OCI-LY7 (cell line): Measurements from ENCODE around the gene LMX1B. TPM values are rescaled to one million over a fixed set of nuclear protein-coding genes. Genes with fewer than 3 reads are reported as not detected.
A peak's percentile ranks its signal among the peaks of the same experiment; 100 is the strongest.

Experiments
- BruUV-seq: library from RNA; stranded (reverse); fragments of 400-500 nt; replicated peaks from 2 replicates; lab custom pipeline; 2021; lab: Mats Ljungman, UMichigan
- CTCF ChIA-PET: fragments of 300-600 bp; sonication (Branson Sonifier 250); formaldehyde crosslinking; loops from one replicate; lab custom pipeline; 2022; ENCODE audit warnings: antibody characterized with exemption; ENCODE audit not compliant: unreplicated experiment; lab: Charles Lee
- POLR2A ChIA-PET: fragments of 300-600 bp; sonication (Branson Sonifier 250); formaldehyde crosslinking; loops from one replicate; lab custom pipeline; 2022; ENCODE audit warnings: antibody characterized with exemption; lab: Charles Lee
- DNase-seq: peaks from one replicate; pipeline ENCODE4 v3.0.0-alpha.2; 2015; ENCODE audit warnings: low spot score
- H2AFZ ChIP-seq: fragments of 200-600 bp; sonication (generic), shearing (Covaris generic); 2 replicates; pipeline ENCODE4 v1.6.1; 2014; ENCODE audit warnings: mild to moderate bottlenecking, antibody characterized with exemption, low read length, moderate library complexity
- H3K27ac ChIP-seq: fragments of 200-600 bp; sonication (generic); 2 replicates; pipeline ENCODE4 v1.5.1; 2014; ENCODE audit warnings: mixed run types, low read depth, mild to moderate bottlenecking, moderate library complexity, low read length, inconsistent platforms; ENCODE audit not compliant: poor library complexity, severe bottlenecking
- H3K36me3 ChIP-seq: fragments of 200-600 bp; sonication (generic); 2 replicates; pipeline ENCODE4 v1.6.1; 2014; ENCODE audit warnings: mild to moderate bottlenecking, antibody characterized with exemption, low read length, moderate library complexity, mixed read lengths; ENCODE audit not compliant: insufficient read depth
- H3K4me1 ChIP-seq: fragments of 200-600 bp; sonication (generic); 2 replicates; pipeline ENCODE4 v1.5.1; 2014; ENCODE audit warnings: mild to moderate bottlenecking, low read length; ENCODE audit not compliant: insufficient read depth, poor library complexity, severe bottlenecking
- H3K4me2 ChIP-seq: fragments of 200-600 bp; sonication (generic); 2 replicates; pipeline ENCODE4 v1.6.1; 2014; ENCODE audit warnings: mild to moderate bottlenecking, low read length
- H3K4me3 ChIP-seq: fragments of 200-600 bp; sonication (generic); 2 replicates; pipeline ENCODE4 v1.5.1; 2014; ENCODE audit warnings: mild to moderate bottlenecking, low read depth, low read length; ENCODE audit not compliant: poor library complexity, severe bottlenecking
- H3K79me2 ChIP-seq: fragments of 200-600 bp; sonication (generic); 2 replicates; pipeline ENCODE4 v1.6.1; 2016; ENCODE audit warnings: low read depth, mild to moderate bottlenecking, low read length, moderate library complexity, mixed read lengths; ENCODE audit not compliant: insufficient read depth
- H3K9me2 ChIP-seq: fragments of 200-600 bp; sonication (generic); 2 replicates; pipeline ENCODE4 v1.6.1; 2016; ENCODE audit warnings: mild to moderate bottlenecking, low read length, mixed read lengths; ENCODE audit not compliant: insufficient read depth
- H3K9me3 ChIP-seq: fragments of 200-600 bp; sonication (generic); 2 replicates; pipeline ENCODE4 v1.6.1; 2014; ENCODE audit warnings: mild to moderate bottlenecking, mixed run types, low read length, mixed read lengths
- H4K20me1 ChIP-seq: fragments of 200-600 bp; sonication (generic); 2 replicates; pipeline ENCODE4 v1.6.1; 2014; ENCODE audit warnings: mild to moderate bottlenecking, antibody characterized with exemption, low read length, moderate library complexity, mixed read lengths; ENCODE audit not compliant: insufficient read depth
- CTCF ChIP-seq: fragments of 200-600 bp; sonication (generic); conservative IDR thresholded peaks from 2 replicates; pipeline ENCODE4 v1.5.1; 2014; ENCODE audit warnings: mild to moderate bottlenecking, antibody characterized with exemption, low read length, moderate library complexity, mixed read lengths
- EZH2phosphoT487 ChIP-seq: fragments of 200-600 bp; sonication (generic); IDR thresholded peaks from 2 replicates; pipeline ENCODE4 v1.6.1; 2018; ENCODE audit warnings: low read depth, borderline replicate concordance, mild to moderate bottlenecking, mixed run types, antibody characterized with exemption, low read length, moderate library complexity, mixed read lengths
- intact Hi-C: fragments of 100-400 bp; cut with micrococcal nuclease; formaldehyde crosslinking; loops from one replicate; pipeline ENCODE4 v1.10.0; 2022; ENCODE audit not compliant: unreplicated experiment
- total RNA-seq, 2 experiments: library from RNA; depleted of rRNA in 1 of 2; stranded (reverse); fragments of >200 nt in 1 of 2; shearing (Covaris generic) in 1 of 2; gene quantifications; 2 replicates each; pipeline ENCODE4 v1.2.3, GENCODE V29; 2014 to 2022

The LMX1B gene
- total RNA-seq, 2 experiments from 2014 or later = not detected

- ChIA-PET POLR2A (no interaction called here), CTCF (no interaction called here)
- peaks cover 31% of the 10 kb centered on the region for H3K4me1 ChIP-seq
- H3K4me2 ChIP-seq = peak overlapping the region; percentile 85
- H3K4me3 ChIP-seq = peak overlapping the region; percentile 75
- intact Hi-C loops = no loop called here
- DNase-seq = peak; percentile 16
- H3K36me3 ChIP-seq = no peaks in the 10 kb centered on the region
- no peaks in the 10 kb centered on the region for H3K9me3 ChIP-seq
- no peaks in the 10 kb centered on the region for H3K9me2 ChIP-seq
- TF ChIP-seq CTCF = 0 out of 2 replicates have a peak, but pooled peaks have one; percentile 11
- TF ChIP-seq EZH2phosphoT487 = no peak
- H3K27ac ChIP-seq = peak overlapping the region; percentile 14
- no TSS peak for BruUV-seq
- no peaks in the 10 kb centered on the region for H3K79me2 ChIP-seq
- H2AFZ ChIP-seq = peak overlapping the region; percentile 82; the same call in 1 of the 2 replicates
- no peaks in the 10 kb centered on the region for H4K20me1 ChIP-seq
These were observed 107.8 kb downstream of the LMX1B start for GRCh38 chr9:126721564-126721981.

- H3K9me2 ChIP-seq = no peaks in the 10 kb centered on the region
- peak overlapping the region; percentile 82 for H2AFZ ChIP-seq
- BruUV-seq = no TSS peak
- H3K27ac ChIP-seq = peak overlapping the region; percentile 28
- TF ChIP-seq CTCF (no peak), EZH2phosphoT487 (no peak)
- DNase-seq = peak; percentile 89
- H3K4me3 ChIP-seq = peak overlapping the region; percentile 75
- H3K4me1 ChIP-seq = peaks cover 31% of the 10 kb centered on the region
- intact Hi-C loops = no loop called here
- POLR2A ChIA-PET = no interaction called here
- CTCF ChIA-PET = no interaction called here
- no peaks in the 10 kb centered on the region for H3K36me3 ChIP-seq
- H3K9me3 ChIP-seq = no peaks in the 10 kb centered on the region
- no peaks in the 10 kb centered on the region for H3K79me2 ChIP-seq
- H3K4me2 ChIP-seq = peak overlapping the region; percentile 85
- no peaks in the 10 kb centered on the region for H4K20me1 ChIP-seq
These were observed 108.7 kb downstream of the LMX1B start for GRCh38 chr9:126722252-126722921.
